T-helper 1 cell treated with Interleukin-12 subunit alpha and Interleukin-12 subunit beta and Interleukin-4 antibody, amounts not matched to agents 30 ng/mL and 1 ng/mL, for 36 hours (primary cell): ENCODE results near the gene TPSG1. TPM values are rescaled to one million over a fixed set of nuclear protein-coding genes. Genes with fewer than 3 reads are reported as not detected.
"Not testable (repeated sequence)": the region's sequence is repeated elsewhere in the genome, so short reads cannot be mapped to it uniquely, and the experiment has no call there.

Experiments
- intact Hi-C: fragments of 100-400 bp; cut with micrococcal nuclease; formaldehyde crosslinking; loops from one replicate; pipeline ENCODE4 v1.15.1; 2024
- total RNA-seq: library from RNA; stranded (reverse); gene quantifications from 2 replicates; pipeline ENCODE4 v1.2.3, GENCODE V29; 2022

The TPSG1 gene
- total RNA-seq, 1 donor from 2014 or later = not detected

DNA sequence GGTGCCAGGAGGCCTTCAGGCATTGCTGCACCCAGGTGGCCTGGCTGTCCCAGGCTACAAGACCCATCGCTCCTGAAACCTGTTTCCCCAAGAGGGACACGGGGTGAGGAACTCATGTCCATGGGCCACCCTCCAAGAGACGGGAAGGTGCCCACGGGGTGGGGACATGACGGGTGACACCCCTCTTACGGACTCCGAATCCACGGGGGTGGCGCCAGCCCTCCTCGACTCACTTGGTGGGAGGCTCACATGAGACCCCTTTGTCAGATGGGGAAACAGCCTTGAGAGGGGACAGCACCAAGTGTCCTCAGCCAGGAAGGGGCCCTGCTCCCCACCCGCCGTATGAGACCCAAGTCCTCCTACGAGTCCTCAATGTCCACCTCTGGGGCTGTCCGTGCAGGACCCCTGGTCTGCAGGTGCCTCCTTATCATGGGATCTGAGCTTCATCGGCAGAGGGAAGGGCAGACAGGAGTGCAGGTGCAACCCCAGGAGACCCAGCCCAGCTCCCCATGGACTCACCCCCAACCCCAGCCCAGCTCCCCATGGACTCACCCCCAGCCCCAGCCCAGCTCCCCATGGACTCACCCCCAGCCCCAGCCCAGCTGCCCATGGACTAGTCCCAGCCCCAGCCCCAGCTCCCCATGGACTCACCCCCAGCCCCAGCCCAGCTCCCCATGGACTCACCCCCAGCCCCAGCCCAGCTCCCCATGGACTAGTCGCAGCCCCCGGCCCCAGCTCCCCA, 5.6 kb upstream of the TPSG1 start:
- intact Hi-C loops = not testable (repeated sequence)

DNA sequence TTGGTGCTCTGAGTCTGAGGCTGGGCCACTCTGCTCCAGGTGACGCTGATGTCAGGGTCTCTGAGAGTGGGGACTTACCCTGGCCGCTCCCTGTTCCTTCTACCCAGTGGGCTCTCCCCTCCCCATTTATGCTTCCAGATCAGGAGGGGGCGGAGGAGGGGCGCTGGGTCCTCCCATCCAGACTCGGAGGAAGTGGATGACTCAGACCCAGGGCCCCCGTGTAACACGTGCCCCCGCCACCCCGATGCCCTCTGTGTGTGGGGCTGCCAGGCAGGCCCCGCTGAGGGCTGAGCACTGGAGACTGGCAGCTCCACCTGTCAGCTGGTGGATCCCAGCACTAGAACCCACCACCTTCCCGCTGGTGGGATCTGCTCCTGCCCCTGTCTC, 5.0 kb upstream of the TPSG1 start, which contains the start of gene TPSB2:
TPSB2 (minus strand) TSS at position 101 of the 387 bp plus-strand sequence. CDS start 233 bp downstream, outside the sequence.
- intact Hi-C loops = not testable (repeated sequence)

- intact Hi-C loops = not testable (repeated sequence)
These were observed 4.4 kb upstream of the TPSG1 start for GRCh38 chr16:1229476-1229875.

GRCh38 chr16:1228227-1228626, 3.2 kb upstream of the TPSG1 start:
- intact Hi-C loops = not testable (repeated sequence)

DNA sequence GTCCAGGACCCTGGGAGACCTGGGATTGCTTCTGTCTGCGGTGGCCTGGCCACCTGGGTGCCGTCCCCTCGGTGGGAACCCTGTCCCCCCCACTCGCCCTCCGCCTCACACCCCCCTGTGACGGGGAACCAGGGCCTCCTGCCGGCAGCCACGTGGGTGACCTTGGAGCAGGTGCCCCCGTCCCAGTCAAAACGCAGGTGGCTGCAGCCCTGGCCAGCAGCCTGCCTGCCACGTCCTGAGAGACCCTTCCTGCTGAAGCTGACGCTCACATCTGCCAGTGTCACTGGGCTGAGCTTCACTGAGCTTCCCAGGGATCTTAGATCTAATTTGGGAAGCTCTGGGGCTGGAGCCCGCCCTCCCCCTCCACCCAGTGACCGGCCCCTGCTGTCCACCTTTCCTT, 1.6 kb upstream of the TPSG1 start:
- intact Hi-C loops = not testable (repeated sequence)

GRCh38 chr16:1225728-1226311, 752 bp upstream of the TPSG1 start:
- intact Hi-C loops = not testable (repeated sequence)

DNA sequence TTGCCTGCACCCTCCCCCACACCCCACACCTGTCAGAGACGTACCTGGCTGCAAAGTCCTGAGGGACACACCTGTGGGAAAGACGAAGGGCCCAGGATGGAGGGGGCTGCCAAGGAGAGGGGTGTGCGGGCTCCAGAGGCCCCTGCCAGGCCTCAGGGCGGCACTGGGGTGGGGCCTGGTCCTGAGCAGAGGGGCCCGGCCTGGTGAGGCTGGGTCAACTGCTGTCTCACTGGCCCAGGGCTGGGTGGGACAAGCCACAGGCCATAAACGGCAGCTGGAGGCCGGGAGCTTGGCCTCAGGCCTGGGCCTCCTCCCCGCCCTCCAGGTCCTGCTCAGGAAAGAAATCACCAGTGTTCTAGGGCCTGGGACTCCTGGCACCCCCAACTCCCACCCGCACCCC, 510 bp downstream of the TPSG1 start:
- intact Hi-C loops = no loop called here

DNA sequence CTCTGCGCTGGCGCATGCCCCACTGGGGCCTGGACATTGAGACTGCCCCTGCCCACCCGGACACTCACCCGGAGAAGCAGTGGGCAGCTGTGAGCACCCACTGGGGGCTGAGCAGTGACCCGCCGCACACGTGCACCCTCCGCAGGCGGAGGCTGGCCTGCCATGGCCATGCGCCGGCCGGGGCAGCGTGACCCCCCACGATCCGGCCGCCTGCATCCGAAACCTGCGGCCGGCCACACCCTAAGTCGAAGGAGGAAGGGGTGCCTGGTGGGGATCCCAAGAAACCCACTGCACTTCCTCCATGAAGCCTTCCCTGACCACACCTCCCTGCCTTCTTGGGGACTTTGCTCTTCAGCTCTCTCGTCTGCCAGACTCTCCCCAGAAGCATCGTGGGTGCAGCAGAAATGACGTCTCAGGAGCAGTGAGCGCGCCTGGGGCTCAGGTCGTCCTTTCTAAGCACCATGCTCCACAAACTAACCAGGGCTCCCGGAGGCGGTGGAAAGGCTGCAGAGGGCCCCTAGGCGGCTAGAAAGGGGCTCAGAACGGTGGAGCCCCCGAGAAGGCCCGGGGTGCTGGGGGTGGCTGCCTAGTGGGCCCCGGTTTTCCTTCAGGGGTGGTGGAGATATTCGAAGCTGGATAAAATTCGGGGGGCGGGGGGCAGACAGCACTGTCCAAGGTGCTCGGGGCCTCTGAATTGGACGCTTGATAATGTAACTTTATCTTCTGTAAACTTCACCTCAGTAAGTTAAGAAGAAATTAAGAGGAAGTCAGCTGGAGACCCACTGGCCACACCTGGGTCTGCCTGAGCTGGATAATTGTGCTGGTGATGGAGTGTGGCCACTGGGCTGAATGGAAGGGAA, 1.5 kb downstream of the TPSG1 start:
- intact Hi-C loops = no loop called here

GRCh38 chr16:1222553-1223354, 2.3 kb downstream of the TPSG1 start:
- intact Hi-C loops = no loop called here

DNA sequence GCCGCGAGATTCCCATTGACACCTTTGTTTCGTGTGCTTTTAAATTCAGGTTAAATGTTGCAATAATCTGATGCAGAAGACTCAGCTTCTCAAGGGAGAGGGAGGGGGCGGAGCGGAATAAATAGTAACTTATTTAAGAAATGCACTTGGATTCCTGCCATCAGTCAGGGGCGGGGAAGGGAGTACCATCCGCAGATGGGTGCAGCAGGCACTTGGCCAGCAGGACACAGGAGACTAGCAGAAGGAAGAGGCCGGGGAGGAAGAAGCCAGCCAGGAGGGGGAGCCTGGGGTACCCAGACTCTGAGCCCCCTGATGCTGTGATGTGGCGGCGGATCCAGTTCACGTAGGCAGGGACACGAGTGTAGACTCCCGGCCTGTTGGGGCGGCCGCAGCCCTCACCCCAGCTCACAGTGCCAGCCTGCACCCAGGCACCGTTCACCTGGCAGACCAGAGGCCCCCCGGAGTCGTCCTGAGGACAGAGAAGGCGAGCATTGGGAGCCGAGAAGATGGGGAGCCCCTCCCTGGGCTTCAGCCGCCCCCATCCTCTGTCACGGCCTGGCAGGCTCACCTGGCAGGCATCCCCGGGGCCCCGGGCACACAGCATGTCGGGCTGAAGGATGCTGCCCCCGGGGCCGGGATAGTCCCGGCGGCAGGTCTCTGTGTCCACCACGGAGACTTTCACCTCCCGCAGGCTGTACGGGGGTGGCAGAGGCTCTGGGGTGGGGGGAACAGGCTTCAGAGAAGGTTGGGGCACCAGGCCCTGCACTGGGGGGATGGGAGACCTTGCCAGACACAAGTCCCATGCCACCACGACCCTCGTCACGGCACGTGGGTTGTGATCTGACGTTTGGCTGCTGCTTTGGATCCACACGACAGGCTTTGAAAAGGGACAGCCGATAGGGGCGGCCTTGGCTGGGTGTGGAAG, 3.2 kb downstream of the TPSG1 start:
- intact Hi-C loops = no loop called here

DNA sequence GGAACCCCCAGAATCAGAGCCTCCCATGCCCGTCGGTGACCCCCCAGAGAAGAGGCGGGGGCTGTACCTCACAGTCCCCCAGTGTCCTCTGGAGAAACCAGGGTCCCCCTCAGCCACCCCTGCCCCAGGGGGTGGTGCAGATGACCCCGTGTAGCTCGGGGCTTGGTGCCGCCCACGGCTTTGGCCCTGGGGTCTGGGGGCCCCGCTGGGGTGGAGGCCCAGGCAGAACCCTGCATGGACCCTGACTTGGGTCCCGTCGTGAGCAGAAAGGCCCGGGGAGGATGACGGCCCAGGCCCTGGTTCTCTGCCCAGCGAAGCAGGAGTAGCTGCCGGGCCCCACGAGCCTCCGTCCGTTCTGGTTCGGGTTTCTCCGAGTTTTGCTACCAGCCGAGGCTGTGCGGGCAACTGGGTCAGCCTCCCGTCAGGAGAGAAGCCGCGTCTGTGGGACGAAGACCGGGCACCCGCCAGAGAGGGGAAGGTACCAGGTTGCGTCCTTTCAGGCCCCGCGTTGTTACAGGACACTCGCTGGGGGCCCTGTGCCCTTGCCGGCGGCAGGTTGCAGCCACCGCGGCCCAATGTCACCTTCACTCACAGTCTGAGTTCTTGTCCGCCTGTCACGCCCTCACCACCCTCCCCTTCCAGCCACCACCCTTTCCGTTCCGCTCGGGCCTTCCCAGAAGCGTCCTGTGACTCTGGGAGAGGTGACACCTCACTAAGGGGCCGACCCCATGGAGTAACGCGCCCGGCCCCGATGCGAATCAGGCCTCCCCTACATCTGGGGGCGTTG, 4.0 kb downstream of the TPSG1 start:
- intact Hi-C loops = no loop called here

GRCh38 chr16:1220098-1220728, 4.9 kb downstream of the TPSG1 start:
- intact Hi-C loops = no loop called here

DNA sequence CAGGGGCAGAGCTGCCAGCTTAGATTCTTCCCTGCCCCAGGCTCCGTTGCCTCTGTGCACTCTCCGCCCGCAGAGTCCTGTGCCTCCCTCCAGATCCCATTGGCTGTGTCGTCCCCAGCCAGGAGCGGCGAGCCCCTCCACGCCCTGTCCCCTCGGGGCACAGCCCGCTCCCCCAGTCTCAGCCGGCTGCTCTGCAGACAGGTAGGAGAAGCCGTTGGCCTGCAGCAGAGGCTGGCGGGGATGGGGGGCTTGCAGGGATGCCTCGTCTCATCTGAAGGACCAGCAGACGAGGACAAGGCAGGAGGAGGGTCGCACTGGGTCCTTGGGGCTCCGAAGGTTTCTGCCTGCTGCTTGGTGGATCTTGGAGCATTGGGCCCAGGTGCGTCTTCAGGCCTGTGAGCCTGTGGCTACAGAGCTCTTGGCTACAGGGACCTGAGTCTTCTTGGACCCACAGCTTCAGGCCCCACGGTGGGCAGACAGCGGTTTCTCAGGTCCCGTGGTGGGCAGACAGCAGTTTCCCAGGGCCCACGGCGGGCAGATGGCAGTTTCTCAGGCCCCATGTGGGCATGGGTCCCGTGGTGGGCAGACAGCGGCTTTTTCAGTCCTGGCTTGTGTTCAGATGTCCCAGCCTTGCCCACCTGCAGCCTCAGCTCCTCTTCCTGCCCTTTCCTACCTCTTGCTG, 6.0 kb downstream of the TPSG1 start:
- intact Hi-C loops = no loop called here

DNA sequence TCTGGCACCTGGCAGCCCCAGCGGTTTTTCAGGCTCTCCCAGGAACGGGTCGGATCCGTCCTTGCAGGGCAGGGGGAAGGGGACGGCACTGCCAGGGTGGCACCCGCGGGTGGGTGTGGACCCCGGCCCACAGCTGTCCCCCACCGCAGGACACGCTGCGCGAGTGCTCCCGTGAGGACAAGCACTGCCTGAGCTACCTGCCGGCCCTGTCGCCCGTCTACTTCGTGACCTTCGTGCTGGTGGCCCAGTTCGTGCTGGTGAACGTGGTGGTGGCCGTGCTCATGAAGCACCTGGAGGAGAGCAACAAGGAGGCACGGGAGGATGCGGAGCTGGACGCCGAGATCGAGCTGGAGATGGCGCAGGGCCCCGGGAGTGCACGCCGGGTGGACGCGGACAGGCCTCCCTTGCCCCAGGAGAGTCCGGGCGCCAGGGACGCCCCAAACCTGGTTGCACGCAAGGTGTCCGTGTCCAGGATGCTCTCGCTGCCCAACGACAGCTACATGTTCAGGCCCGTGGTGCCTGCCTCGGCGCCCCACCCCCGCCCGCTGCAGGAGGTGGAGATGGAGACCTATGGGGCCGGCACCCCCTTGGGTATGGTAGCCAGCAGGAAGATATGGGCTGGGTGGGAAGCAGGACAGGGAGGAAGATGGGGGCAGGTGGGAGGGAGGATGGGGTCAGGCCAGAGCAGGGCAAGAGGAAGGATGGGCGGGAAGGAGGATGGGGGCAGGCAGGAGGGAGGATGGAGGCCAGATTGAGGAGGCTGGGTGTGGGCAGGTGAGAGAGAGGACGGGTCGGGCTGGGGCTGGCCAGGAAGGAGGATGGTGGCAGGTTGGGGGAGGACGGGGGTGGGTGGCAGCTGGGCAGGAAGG, 6.8 kb downstream of the TPSG1 start:
- intact Hi-C loops = no loop called here

DNA sequence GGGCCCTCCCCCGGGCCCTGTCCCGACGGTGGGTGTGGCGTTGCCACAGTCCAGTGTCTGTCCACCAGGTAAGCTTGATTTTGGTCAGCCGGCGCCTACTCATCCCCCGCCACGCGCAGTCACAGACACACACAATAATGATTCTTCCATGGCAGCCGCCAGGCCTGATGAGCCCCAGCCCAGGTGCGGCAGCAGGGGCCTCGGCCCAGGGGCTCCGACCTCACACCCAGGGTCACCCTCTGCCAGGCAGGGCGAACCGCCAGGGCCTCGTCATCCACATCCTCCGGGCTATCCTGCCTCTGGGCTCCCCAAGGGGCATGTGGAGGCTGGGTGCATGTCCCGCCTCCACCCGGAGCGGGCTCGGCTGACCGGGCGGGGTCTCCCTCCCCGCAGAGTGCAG, 7.5 kb downstream of the TPSG1 start:
- intact Hi-C loops = no loop called here

DNA sequence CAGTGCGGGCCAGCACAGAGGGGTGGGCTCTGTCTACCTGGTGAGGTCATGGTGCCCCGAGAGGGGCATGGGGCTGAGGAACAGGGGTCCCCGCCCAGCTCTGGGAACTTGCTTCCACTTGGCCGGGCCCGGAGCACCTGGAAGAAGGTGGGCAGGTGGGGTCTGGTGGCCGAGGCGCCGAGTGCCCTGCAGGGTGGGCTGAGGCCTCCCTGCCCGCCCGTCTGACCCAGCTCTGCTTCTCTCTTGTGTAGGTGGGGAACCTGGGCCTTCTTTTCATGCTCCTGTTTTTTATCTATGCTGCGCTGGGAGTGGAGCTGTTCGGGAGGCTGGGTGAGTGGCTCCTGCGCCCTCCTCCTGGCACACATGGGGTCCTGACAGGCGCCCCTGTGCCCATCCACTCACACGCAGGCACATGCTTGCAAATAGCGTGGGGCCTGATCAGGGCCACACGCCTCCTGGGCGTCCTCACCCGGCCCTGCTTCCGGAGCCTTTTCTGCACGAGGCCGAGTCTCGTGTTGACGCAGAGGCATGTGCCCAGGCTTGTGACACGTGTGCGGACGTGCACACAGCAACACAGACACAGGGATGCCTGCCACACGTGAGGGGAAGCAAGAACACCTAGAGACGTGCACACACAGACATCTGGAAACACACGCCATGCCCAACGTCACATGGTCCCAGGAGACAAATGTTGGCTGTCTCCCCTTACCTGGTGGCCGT, 8.2 kb downstream of the TPSG1 start:
- intact Hi-C loops = no loop called here

- intact Hi-C loops = no loop called here
These were observed 8.8 kb downstream of the TPSG1 start for GRCh38 chr16:1216296-1216619.
